ENCODE results near the gene JPH4. TPM values are rescaled to one million over a fixed set of nuclear protein-coding genes. Genes with fewer than 3 reads are reported as not detected.

JPH4 gene
- polyA plus RNA-seq, 1 donor (not counting 4 experiments of a cell fraction or from before 2014, with no cell fraction given) = 0.01 TPM

DNA sequence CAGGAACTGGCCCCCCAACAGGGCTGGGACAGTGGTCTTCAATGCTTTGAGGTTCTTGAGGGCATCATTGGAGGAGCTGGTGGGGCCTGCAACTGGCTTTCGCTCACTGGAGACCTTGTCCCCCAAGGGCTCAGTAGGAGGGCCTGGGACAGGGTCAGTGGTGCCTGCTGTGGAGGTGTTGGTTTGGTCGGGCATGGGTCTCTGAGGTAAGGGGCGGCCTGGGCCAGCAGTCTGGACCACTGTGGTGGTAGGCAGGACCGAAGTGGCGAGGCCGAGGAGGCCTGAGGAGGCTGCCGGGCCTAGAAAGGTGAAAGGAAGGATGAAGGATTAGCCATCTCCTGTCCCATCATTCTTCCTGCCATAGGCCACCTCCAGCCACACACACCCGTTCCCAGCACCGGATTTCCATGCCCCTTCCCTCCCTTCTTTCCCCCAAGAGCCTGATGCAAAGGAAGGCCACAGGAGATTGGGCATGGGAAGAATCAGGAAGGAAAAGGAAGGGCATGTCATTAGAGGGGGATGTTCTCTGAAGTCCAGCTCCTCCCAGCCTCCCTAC, 55.9 kb downstream of the JPH4 start:
- Histone ChIP-seq H3K27ac (ENCODE audit: control insufficient read depth, insufficient read depth, low read length) (no peak overlapping the region), H3K9ac (ENCODE audit: control insufficient read depth, extremely low read depth, insufficient read depth, low read length) (no peak overlapping the region), H3K9me3 (ENCODE audit: control insufficient read depth, low read depth, low read length) (no peaks in the 10 kb centered on the region), H3K79me2 (ENCODE audit: control insufficient read depth, insufficient read depth, low read length) (no peaks in the 10 kb centered on the region), H3K9me1 (ENCODE audit: control insufficient read depth, extremely low read depth, insufficient read depth, low read length) (no peaks in the 10 kb centered on the region), H2AFZ (ENCODE audit: control insufficient read depth, low read length) (no peak overlapping the region), H3K27me3 (ENCODE audit: control insufficient read depth, extremely low read depth, insufficient read depth, low read length) (no peaks in the 10 kb centered on the region), H4K20me1 (ENCODE audit: control insufficient read depth, extremely low read depth, insufficient read depth, low read length) (no peaks in the 10 kb centered on the region), H3K4me3 (ENCODE audit: control insufficient read depth in 2 of 3, extremely low read depth in 1 of 3, insufficient read depth in 2 of 3, low read depth in 1 of 3, low read length in 3 of 3) (no peak overlapping the region), H3K4me1 (ENCODE audit: control insufficient read depth, extremely low read depth, insufficient read depth, low read length) (no peaks in the 10 kb centered on the region), H3K4me2 (ENCODE audit: control insufficient read depth, extremely low read depth, insufficient read depth, low read depth, low read length) (no peak overlapping the region), H3K36me3 (ENCODE audit: control insufficient read depth in 2 of 2, extremely low read depth in 1 of 2, insufficient read depth in 2 of 2, low read length in 2 of 2) (peaks cover 0 to 3% of the 10 kb centered on the region in 2 experiments)
- TF ChIP-seq EZH2 (IDR thresholded peaks at IDR 0.05; ENCODE audit: low read length) (no peak), CTCF (optimal IDR thresholded peaks at IDR 0.05 in 1 of 3, IDR thresholded peaks at IDR 0.05 in 1 of 3, conservative IDR thresholded peaks at IDR 0.05 in 1 of 3; ENCODE audit: extremely low read depth in 1 of 3, insufficient read depth in 2 of 3, low read length in 3 of 3) (no peak)
- no peak for DNase-seq (ENCODE audit: low read depth, low spot score)
- FAIRE-seq = no peak
- dilution Hi-C loops (cut with MboI; ENCODE audit: extremely low pct_ligation_motif_present, low sequenced_read_pairs) = no loop called here

DNA sequence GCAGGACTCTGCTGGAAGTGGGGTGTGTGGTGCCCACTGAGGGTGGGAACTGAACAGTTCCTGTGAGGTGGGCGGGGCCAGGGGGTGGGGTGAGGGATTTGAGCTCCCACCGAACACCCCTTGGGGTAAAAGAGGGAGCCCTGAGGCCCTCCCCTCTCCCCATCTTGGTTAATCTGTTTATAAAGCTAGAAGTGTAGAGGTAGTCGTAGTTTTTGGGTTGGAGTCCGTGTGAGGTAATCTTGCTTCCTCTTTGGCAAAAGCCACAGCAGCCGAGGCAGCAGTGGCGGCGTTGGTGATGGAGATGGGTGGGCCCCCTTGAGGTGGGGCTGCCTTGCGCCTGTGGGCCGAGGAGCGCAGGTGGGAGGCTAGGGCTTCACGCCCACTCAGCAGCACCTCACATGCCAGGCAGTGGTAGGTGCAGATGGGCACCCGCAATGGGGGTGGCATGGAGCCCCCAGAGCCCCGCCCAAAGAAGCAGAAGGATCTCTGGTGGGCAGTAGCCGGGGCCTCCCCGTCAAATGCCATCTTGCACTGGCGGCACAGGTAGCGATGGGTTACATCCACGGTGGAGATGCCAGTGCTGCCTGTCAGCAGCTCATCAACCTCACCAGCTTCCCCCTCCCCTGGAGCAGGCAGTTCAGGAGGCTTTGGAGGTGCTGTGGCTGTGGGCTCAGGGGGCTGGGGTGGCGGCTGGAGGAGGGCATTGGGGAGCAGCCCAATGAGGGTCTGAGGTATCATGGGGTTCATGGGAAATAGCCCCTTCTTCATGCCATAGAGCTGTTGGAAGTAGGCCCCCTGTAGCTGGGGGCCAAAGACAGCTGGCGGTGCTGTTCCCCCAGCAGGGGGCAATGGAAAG, 56.6 kb downstream of the JPH4 start:
- no peaks in the 10 kb centered on the region for H3K4me1 ChIP-seq (ENCODE audit: control insufficient read depth, extremely low read depth, insufficient read depth, low read length)
- no peak overlapping the region for H3K9ac ChIP-seq (ENCODE audit: control insufficient read depth, extremely low read depth, insufficient read depth, low read length)
- no peak overlapping the region for H3K4me3 ChIP-seq (ENCODE audit: control insufficient read depth in 2 of 3, extremely low read depth in 1 of 3, insufficient read depth in 2 of 3, low read depth in 1 of 3, low read length in 3 of 3)
- peaks cover 0 to 2% of the 10 kb centered on the region in 2 experiments for H3K36me3 ChIP-seq (ENCODE audit: control insufficient read depth in 2 of 2, extremely low read depth in 1 of 2, insufficient read depth in 2 of 2, low read length in 2 of 2)
- FAIRE-seq = no peak
- DNase-seq (ENCODE audit: low read depth, low spot score) = no peak
- no peak for TF ChIP-seq EZH2 (IDR thresholded peaks at IDR 0.05; ENCODE audit: low read length)
- no peak for TF ChIP-seq CTCF (optimal IDR thresholded peaks at IDR 0.05 in 1 of 3, IDR thresholded peaks at IDR 0.05 in 1 of 3, conservative IDR thresholded peaks at IDR 0.05 in 1 of 3; ENCODE audit: extremely low read depth in 1 of 3, insufficient read depth in 2 of 3, low read length in 3 of 3)
- no peak overlapping the region for H3K27ac ChIP-seq (ENCODE audit: control insufficient read depth, insufficient read depth, low read length)
- no peak overlapping the region for H2AFZ ChIP-seq (ENCODE audit: control insufficient read depth, low read length)
- H3K27me3 ChIP-seq (ENCODE audit: control insufficient read depth, extremely low read depth, insufficient read depth, low read length) = no peaks in the 10 kb centered on the region
- no peaks in the 10 kb centered on the region for H3K79me2 ChIP-seq (ENCODE audit: control insufficient read depth, insufficient read depth, low read length)
- no peaks in the 10 kb centered on the region for H4K20me1 ChIP-seq (ENCODE audit: control insufficient read depth, extremely low read depth, insufficient read depth, low read length)
- H3K9me3 ChIP-seq (ENCODE audit: control insufficient read depth, low read depth, low read length) = no peaks in the 10 kb centered on the region
- no peaks in the 10 kb centered on the region for H3K9me1 ChIP-seq (ENCODE audit: control insufficient read depth, extremely low read depth, insufficient read depth, low read length)
- dilution Hi-C loops (cut with MboI; ENCODE audit: extremely low pct_ligation_motif_present, low sequenced_read_pairs) = no loop called here
- no peak overlapping the region for H3K4me2 ChIP-seq (ENCODE audit: control insufficient read depth, extremely low read depth, insufficient read depth, low read depth, low read length)

All from keratinocyte (primary cell).